ENCODE results near the gene ZNF646. TPM values are rescaled to one million over a fixed set of nuclear protein-coding genes. Genes with fewer than 3 reads are reported as not detected.

Gene ZNF646
- total RNA-seq, 2 experiments from 2014 or later = 30.1 to 33.8 TPM

- POLR2A ChIA-PET = no interaction called here
- BruUV-seq (replicated peaks) = TSS peak; percentile 56
- H2AFZ ChIP-seq (ENCODE audit: low read length) = peak overlapping the region; percentile 93
- DNase-seq (ENCODE audit: low spot score) = no peak
- CTCF ChIA-PET (ENCODE audit: unreplicated experiment) = no interaction called here
- TF ChIP-seq EZH2phosphoT487 (IDR thresholded peaks at IDR 0.05; ENCODE audit: borderline replicate concordance, low read depth, low read length) (no peak), CTCF (conservative IDR thresholded peaks at IDR 0.05; ENCODE audit: low read length) (no peak)
- H3K4me3 ChIP-seq (ENCODE audit: low read depth, low read length, poor library complexity, severe bottlenecking) = peak overlapping the region; percentile 87
- H3K9me2 ChIP-seq (ENCODE audit: insufficient read depth, low read length) = no peaks in the 10 kb centered on the region
- H4K20me1 ChIP-seq (ENCODE audit: insufficient read depth, low read length) = no peaks in the 10 kb centered on the region
- no peaks in the 10 kb centered on the region for H3K79me2 ChIP-seq (ENCODE audit: insufficient read depth, low read depth, low read length)
- H3K4me1 ChIP-seq (ENCODE audit: insufficient read depth, low read length, poor library complexity, severe bottlenecking) = peaks cover 18% of the 10 kb centered on the region
- peak overlapping the region; percentile 96 for H3K4me2 ChIP-seq (ENCODE audit: low read length)
- no peaks in the 10 kb centered on the region for H3K9me3 ChIP-seq (ENCODE audit: low read length)
- peaks cover 33% of the 10 kb centered on the region for H3K36me3 ChIP-seq (ENCODE audit: insufficient read depth, low read length)
- peak overlapping the region; percentile 24 for H3K27ac ChIP-seq (ENCODE audit: low read depth, low read length, poor library complexity, severe bottlenecking)
- intact Hi-C loops (cut with micrococcal nuclease; ENCODE audit: unreplicated experiment) = loop anchor here (2.0 kb wide), 1 partner anchor 34 kb away; no protein-coding TSS in a partner anchor
Observed at GRCh38 chr16:31108794-31109558, 34.8 kb downstream of the ZNF646 start.

DNA sequence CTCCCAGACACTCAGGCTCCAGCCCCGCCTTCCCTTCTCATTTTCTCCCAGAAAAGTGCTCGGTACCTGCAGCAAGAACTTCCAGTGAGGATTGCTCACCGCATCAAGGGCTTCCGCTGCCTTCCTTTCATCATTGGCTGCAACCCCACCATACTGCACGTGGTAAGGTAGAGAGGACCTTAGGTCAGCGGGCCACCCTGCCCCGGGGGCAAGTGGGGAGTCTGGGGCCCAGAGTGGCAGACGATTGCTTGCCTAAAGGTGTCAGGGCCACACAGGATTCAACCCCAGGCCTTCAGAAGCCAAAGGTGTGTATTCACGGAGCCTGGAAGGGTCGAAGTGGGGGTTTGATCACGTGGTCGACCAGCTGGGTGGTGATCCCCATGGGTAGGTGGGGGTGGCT, 35.4 kb downstream of the ZNF646 start:
- no peak for DNase-seq (ENCODE audit: low spot score)
- Histone ChIP-seq H3K4me1 (ENCODE audit: insufficient read depth, low read length, poor library complexity, severe bottlenecking) (peaks cover 18% of the 10 kb centered on the region), H2AFZ (ENCODE audit: low read length) (no peak overlapping the region), H3K27ac (ENCODE audit: low read depth, low read length, poor library complexity, severe bottlenecking) (no peak overlapping the region), H3K9me2 (ENCODE audit: insufficient read depth, low read length) (no peaks in the 10 kb centered on the region), H3K79me2 (ENCODE audit: insufficient read depth, low read depth, low read length) (no peaks in the 10 kb centered on the region), H3K4me2 (ENCODE audit: low read length) (no peak overlapping the region), H3K9me3 (ENCODE audit: low read length) (no peaks in the 10 kb centered on the region), H3K36me3 (ENCODE audit: insufficient read depth, low read length) (peaks cover 33% of the 10 kb centered on the region), H3K4me3 (ENCODE audit: low read depth, low read length, poor library complexity, severe bottlenecking) (no peak overlapping the region), H4K20me1 (ENCODE audit: insufficient read depth, low read length) (no peaks in the 10 kb centered on the region)
- ChIA-PET POLR2A (no interaction called here), CTCF (ENCODE audit: unreplicated experiment) (no interaction called here)
- BruUV-seq (replicated peaks) = no TSS peak
- intact Hi-C loops (cut with micrococcal nuclease; ENCODE audit: unreplicated experiment) = loop anchor here (2.0 to 10.0 kb wide), 2 partner anchors 33 to 345 kb away; partner anchors contain the start of gene ARMC5
- TF ChIP-seq CTCF (conservative IDR thresholded peaks at IDR 0.05; ENCODE audit: low read length) (no peak), EZH2phosphoT487 (IDR thresholded peaks at IDR 0.05; ENCODE audit: borderline replicate concordance, low read depth, low read length) (no peak)
